Measurements from ENCODE around the gene SLC48A1.

Gene SLC48A1

GRCh38 chr12:47785887-47786661 lies 13.0 kb downstream of the SLC48A1 start:
- H3K4me3 ChIP-seq (ENCODE audit: low read depth, low read length), result no peak overlapping the region
- no peak for TF ChIP-seq CTCF (IDR thresholded peaks at IDR 0.05; ENCODE audit: borderline replicate concordance, insufficient read depth, low read depth, low read length)

GRCh38 chr12:47786662-47787280 lies 13.7 kb downstream of the SLC48A1 start:
- no peak overlapping the region for H3K4me3 ChIP-seq (ENCODE audit: low read depth, low read length)
- no peak for TF ChIP-seq CTCF (IDR thresholded peaks at IDR 0.05; ENCODE audit: borderline replicate concordance, insufficient read depth, low read depth, low read length)

GRCh38 chr12:47787596-47788319 lies 14.7 kb downstream of the SLC48A1 start:
- no peak for TF ChIP-seq CTCF (IDR thresholded peaks at IDR 0.05; ENCODE audit: borderline replicate concordance, insufficient read depth, low read depth, low read length)

GRCh38 chr12:47789141-47789540 lies 16.1 kb downstream of the SLC48A1 start:
- TF ChIP-seq CTCF (IDR thresholded peaks at IDR 0.05; ENCODE audit: borderline replicate concordance, insufficient read depth, low read depth, low read length), result no peak
- H3K4me3 ChIP-seq (ENCODE audit: low read depth, low read length), result no peak overlapping the region

More at GRCh38 chr12:47787596-47788319, 14.7 kb downstream of the SLC48A1 start:
- H3K4me3 ChIP-seq (ENCODE audit: low read depth, low read length), result no peak overlapping the region

GRCh38 chr12:47789712-47790489 lies 16.9 kb downstream of the SLC48A1 start:
- H3K4me3 ChIP-seq (ENCODE audit: low read depth, low read length), result no peak overlapping the region
- TF ChIP-seq CTCF (IDR thresholded peaks at IDR 0.05; ENCODE audit: borderline replicate concordance, insufficient read depth, low read depth, low read length), result no peak

GRCh38 chr12:47790676-47791350 lies 17.8 kb downstream of the SLC48A1 start:
- TF ChIP-seq CTCF (IDR thresholded peaks at IDR 0.05; ENCODE audit: borderline replicate concordance, insufficient read depth, low read depth, low read length), result no peak
- H3K4me3 ChIP-seq (ENCODE audit: low read depth, low read length), result no peak overlapping the region
